ENCODE results near the gene TWIST1.

The TWIST1 gene

GRCh38 chr7:19119870-19120486 is 2.5 kb upstream of the TWIST1 start:
- ChIA-PET POLR2A (interaction anchor here (0.7 kb wide), 1 partner anchor 13 kb away, joined by 3 read pairs; no protein-coding TSS in a partner anchor), CTCF (interaction anchor here (0.7 to 1.7 kb wide), 3 partner anchors 323 to 547 kb away, joined by 3 read pairs; no protein-coding TSS in a partner anchor)
- DNase-seq (ENCODE audit: extremely low spot score), result no peak
- TF ChIP-seq L3MBTL2 (conservative IDR thresholded peaks at IDR 0.05), result no peak
- TF ChIP-seq HDGF (IDR thresholded peaks at IDR 0.05; ENCODE audit: borderline replicate concordance), result no peak
- TF ChIP-seq SUZ12 (IDR thresholded peaks at IDR 0.05), result no peak
- no peak for TF ChIP-seq FOXM1 (IDR thresholded peaks at IDR 0.05; ENCODE audit: borderline replicate concordance)
- TF ChIP-seq FOXK2 (IDR thresholded peaks at IDR 0.05), result no peak
- TF ChIP-seq PKNOX1 (IDR thresholded peaks at IDR 0.05), result no peak
- no peak for TF ChIP-seq CTBP1 (IDR thresholded peaks at IDR 0.05; ENCODE audit: borderline replicate concordance)
- no peak for TF ChIP-seq LEF1 (IDR thresholded peaks at IDR 0.05; ENCODE audit: borderline replicate concordance)
- no peak for TF ChIP-seq BHLHE40 (IDR thresholded peaks at IDR 0.05; ENCODE audit: borderline replicate concordance)
- TF ChIP-seq NFRKB (IDR thresholded peaks at IDR 0.05), result no peak
- TF ChIP-seq TARDBP (IDR thresholded peaks at IDR 0.05), result no peak
- TF ChIP-seq FOXA1 (IDR thresholded peaks at IDR 0.05), result no peak
- TF ChIP-seq ELF4 (IDR thresholded peaks at IDR 0.05), result no peak
- TF ChIP-seq SP1 (IDR thresholded peaks at IDR 0.05), result no peak
- TF ChIP-seq ARNT (IDR thresholded peaks at IDR 0.05), result no peak
- TF ChIP-seq ZNF384 (IDR thresholded peaks at IDR 0.05), result no peak

DNA sequence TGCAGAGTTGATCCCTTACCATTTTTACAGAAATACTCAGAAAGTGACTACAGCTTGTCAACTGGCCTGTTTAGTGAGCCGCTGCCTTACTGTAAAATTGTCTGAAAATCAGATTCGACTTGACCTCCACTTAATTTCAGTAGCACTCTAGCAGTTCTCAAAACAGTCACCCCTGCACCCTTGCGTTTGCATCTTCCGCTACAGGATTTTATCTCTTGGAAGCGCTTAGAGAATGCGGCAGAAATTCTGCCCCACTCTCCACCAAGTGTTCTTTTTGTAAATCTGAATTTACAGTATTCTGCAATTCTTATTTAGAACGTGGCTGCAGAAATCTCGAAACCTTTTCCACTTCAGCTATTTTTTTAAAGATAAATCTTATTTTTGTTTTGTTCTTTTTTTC is 1.9 kb upstream of the TWIST1 start:
- CTCF ChIA-PET, result interaction anchor here (0.7 to 1.2 kb wide), 2 partner anchors 324 to 529 kb away, joined by 3 read pairs; no protein-coding TSS in a partner anchor
- POLR2A ChIA-PET, result no interaction called here
- TF ChIP-seq TARDBP (IDR thresholded peaks at IDR 0.05) (no peak), L3MBTL2 (conservative IDR thresholded peaks at IDR 0.05) (no peak), ZNF384 (IDR thresholded peaks at IDR 0.05) (no peak), FOXA1 (IDR thresholded peaks at IDR 0.05) (no peak), CTBP1 (IDR thresholded peaks at IDR 0.05; ENCODE audit: borderline replicate concordance) (no peak), LEF1 (IDR thresholded peaks at IDR 0.05; ENCODE audit: borderline replicate concordance) (no peak), PKNOX1 (IDR thresholded peaks at IDR 0.05) (no peak), FOXM1 (IDR thresholded peaks at IDR 0.05; ENCODE audit: borderline replicate concordance) (no peak), ARNT (IDR thresholded peaks at IDR 0.05) (no peak), FOXK2 (IDR thresholded peaks at IDR 0.05) (no peak), BHLHE40 (IDR thresholded peaks at IDR 0.05; ENCODE audit: borderline replicate concordance) (no peak), HDGF (IDR thresholded peaks at IDR 0.05; ENCODE audit: borderline replicate concordance) (no peak), ELF4 (IDR thresholded peaks at IDR 0.05) (no peak), SUZ12 (IDR thresholded peaks at IDR 0.05) (no peak), SP1 (IDR thresholded peaks at IDR 0.05) (no peak), NFRKB (IDR thresholded peaks at IDR 0.05) (no peak)
- no peak for DNase-seq (ENCODE audit: extremely low spot score)

DNA sequence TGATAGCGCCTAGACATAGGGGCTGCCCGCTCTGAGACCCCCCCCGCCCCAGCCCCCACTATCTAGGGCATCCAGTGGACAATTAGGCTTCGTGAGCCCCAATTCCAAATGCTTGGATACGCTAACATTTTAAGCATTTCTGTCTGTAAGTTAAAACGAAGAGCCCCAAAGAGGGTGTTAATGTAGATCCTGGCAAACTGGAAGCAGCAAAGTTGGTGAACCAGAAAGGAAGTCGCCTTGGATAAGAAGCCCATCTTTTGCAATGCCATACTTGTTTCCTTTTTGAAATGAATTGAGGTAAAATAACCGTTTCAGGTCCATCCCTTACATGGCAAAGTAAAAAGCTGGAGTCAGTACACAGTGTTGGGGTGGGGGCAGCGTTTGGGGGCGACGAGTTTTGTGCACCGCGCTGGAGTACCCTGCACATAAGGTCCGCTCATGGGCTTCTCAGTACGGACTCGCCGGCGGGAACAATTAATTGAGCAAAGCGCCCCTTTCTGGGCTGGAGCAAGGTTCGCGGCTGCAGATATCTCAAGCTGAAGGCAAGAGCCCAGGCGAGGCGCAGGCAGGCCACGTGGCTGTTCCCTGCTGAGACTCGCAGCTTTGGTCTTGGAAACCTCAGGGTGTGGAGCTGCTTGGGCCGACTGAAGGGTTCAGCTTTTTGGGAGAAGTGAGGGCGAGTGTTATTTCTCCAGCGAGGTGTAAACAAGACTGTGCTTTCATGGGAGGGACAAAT is 1.4 kb upstream of the TWIST1 start:
- DNase-seq (ENCODE audit: extremely low spot score), result no peak
- ChIA-PET POLR2A (no interaction called here), CTCF (interaction anchor here (0.7 to 1.2 kb wide), 2 partner anchors 259 to 324 kb away, joined by 3 to 4 read pairs; no protein-coding TSS in a partner anchor)
- TF ChIP-seq ARNT (IDR thresholded peaks at IDR 0.05), result no peak

DNA sequence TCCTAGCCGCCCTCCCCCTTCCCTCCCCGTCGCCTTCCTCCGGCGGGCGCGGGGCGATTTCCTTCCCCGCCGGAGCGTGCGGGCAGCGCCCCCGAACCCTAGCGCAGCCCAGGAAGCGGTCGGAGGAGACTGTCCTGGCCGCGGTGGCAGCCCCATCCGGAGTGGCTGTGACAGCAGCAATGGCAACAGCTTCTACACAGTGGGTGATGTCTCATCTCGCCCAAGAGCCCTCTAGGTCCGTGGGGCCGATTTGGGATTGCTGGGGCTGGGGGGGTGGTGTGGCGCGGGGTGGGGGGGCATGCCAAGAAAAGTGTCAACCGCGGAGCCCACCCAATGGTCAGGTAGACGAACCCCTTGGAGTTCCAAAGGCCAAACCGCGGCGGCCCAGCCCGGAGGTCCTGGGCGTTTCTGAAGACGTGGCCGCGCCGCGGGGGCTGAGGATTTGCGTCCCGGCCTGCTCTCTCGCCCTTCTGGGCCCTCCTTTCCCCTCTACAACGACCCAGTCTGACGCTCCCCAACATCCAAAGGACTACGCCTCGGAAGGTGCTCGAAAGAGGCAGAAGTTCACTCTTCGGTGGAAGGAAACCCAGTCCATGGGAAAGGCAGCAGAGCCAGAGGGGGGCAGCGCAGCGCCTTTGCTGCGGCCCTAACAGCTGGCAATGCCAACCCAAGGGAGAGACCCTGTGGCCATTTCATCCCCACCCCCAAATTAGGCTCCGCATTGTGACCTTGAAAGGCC is 603 bp upstream of the TWIST1 start:
- POLR2A ChIA-PET, result interaction anchor here (0.6 to 2.4 kb wide), 2 partner anchors 12 to 240 kb away, joined by 3 to 22 read pairs; no protein-coding TSS in a partner anchor
- no peak for DNase-seq (ENCODE audit: extremely low spot score)

More for the DNA sequence above, 603 bp upstream of the TWIST1 start:
- TF ChIP-seq FOXA1 (IDR thresholded peaks at IDR 0.05) (no peak), PKNOX1 (IDR thresholded peaks at IDR 0.05) (no peak)
- CTCF ChIA-PET, result no interaction called here

Measured in HEK293T (cell line).